Kidney glomerular epithelial cell (primary cell): ENCODE measurements around the gene EGFR.
A peak's percentile ranks its signal among the peaks of the same experiment; 100 is the strongest.

Experiments used
- DNase-seq: peaks from one replicate; lab custom pipeline; 2025; lab: John Stamatoyannopoulos, UW

EGFR gene

GRCh38 chr7:55212838-55213237, 194.0 kb downstream of the EGFR start:
- DNase-seq: no peak

- no peak for DNase-seq
Observed at GRCh38 chr7:55214707-55215106, 195.9 kb downstream of the EGFR start.

GRCh38 chr7:55223023-55223422, 204.2 kb downstream of the EGFR start:
- no peak for DNase-seq

GRCh38 chr7:55224111-55224510, 205.3 kb downstream of the EGFR start:
- no peak for DNase-seq

GRCh38 chr7:55224810-55225209, 206.0 kb downstream of the EGFR start:
- DNase-seq: no peak

- DNase-seq: no peak
Observed at GRCh38 chr7:55230014-55230413, 211.2 kb downstream of the EGFR start.

GRCh38 chr7:55231736-55232280, 213.0 kb downstream of the EGFR start:
- DNase-seq: no peak

GRCh38 chr7:55233001-55233400, 214.2 kb downstream of the EGFR start:
- DNase-seq: no peak

GRCh38 chr7:55234408-55234807, 215.6 kb downstream of the EGFR start:
- DNase-seq: no peak

- no peak for DNase-seq
Observed at GRCh38 chr7:55235115-55235514, 216.3 kb downstream of the EGFR start.

GRCh38 chr7:55235801-55236200, 217.0 kb downstream of the EGFR start:
- DNase-seq: no peak

GRCh38 chr7:55236476-55236875, 217.7 kb downstream of the EGFR start:
- DNase-seq: no peak

GRCh38 chr7:55237156-55237893, 218.5 kb downstream of the EGFR start:
- DNase-seq: no peak

GRCh38 chr7:55239406-55239805, 220.6 kb downstream of the EGFR start:
- no peak for DNase-seq

GRCh38 chr7:55240418-55241142, 221.8 kb downstream of the EGFR start:
- DNase-seq: no peak

GRCh38 chr7:55241958-55242357, 223.1 kb downstream of the EGFR start:
- no peak for DNase-seq

GRCh38 chr7:55242613-55243012, 223.8 kb downstream of the EGFR start:
- no peak for DNase-seq

- no peak for DNase-seq
Observed at GRCh38 chr7:55244006-55244745, 225.4 kb downstream of the EGFR start.

- peak; percentile 75 for DNase-seq
Observed at GRCh38 chr7:55245271-55245723, 226.5 kb downstream of the EGFR start.

GRCh38 chr7:55246171-55246570, 227.4 kb downstream of the EGFR start:
- no peak for DNase-seq

GRCh38 chr7:55247428-55247827, 228.6 kb downstream of the EGFR start:
- DNase-seq: no peak

- no peak for DNase-seq
Observed at GRCh38 chr7:55248526-55248925, 229.7 kb downstream of the EGFR start.

GRCh38 chr7:55249332-55249731, 230.5 kb downstream of the EGFR start:
- no peak for DNase-seq
